ENCODE results near the gene IFNGR2. TPM values are rescaled to one million over a fixed set of nuclear protein-coding genes. Genes with fewer than 3 reads are reported as not detected.

IFNGR2 gene
- total RNA-seq, 1 experiment from 2014 or later = 44.1 TPM

DNA sequence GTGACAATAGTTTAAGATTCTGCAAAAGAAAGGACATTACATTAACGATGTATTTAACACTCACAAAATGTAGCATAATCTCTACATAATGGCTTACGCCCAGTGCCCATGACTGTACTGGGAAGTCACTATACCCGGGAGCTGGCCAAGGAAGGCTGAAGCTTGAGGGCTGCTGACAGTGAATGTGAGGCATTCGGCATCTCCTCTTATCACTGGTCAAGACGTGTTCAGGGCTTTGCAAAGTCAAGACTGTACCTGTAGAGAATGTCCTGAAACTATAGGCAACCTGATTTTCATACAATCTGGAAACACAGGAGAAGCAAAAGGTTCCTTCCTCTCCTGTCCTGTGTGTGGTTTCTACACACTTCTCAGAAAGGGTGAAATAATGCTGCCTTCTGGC, 12.7 kb upstream of the IFNGR2 start:
- H2BK12ac ChIP-seq (ENCODE audit: insufficient read length, low read depth, low read length) = no peak overlapping the region
- H3K27me3 Mint-ChIP-seq (ENCODE audit: low read depth) = no peaks in the 10 kb centered on the region
- H2AFZ ChIP-seq (ENCODE audit: low read length) = no peak overlapping the region
- no peaks in the 10 kb centered on the region for H3K79me2 ChIP-seq (ENCODE audit: insufficient read depth, low read length)
- no peak overlapping the region for H3K23ac ChIP-seq (ENCODE audit: insufficient read length, low read depth, low read length)
- no peaks in the 10 kb centered on the region for H3K79me1 ChIP-seq (ENCODE audit: insufficient read depth, low read depth, low read length, poor library complexity, severe bottlenecking)
- H2AK5ac ChIP-seq (ENCODE audit: insufficient read length, low read length) = no peak overlapping the region
- H3K27ac ChIP-seq (ENCODE audit: insufficient read length, low read depth, low read length) = no peak overlapping the region
- no peak for DNase-seq
- no peak overlapping the region for H3K14ac ChIP-seq (ENCODE audit: insufficient read depth, low read length)
- H2BK20ac ChIP-seq (ENCODE audit: low read depth, low read length, poor library complexity, severe bottlenecking) = no peak overlapping the region
- H3K27me3 ChIP-seq (ENCODE audit: insufficient read depth, low read length) = no peaks in the 10 kb centered on the region
- no peaks in the 10 kb centered on the region for H3K4me1 ChIP-seq (ENCODE audit: insufficient read depth, low read length)
- H3K4ac ChIP-seq (ENCODE audit: low read depth, low read length) = no peak overlapping the region
- H3K23me2 ChIP-seq (ENCODE audit: insufficient read length, low read depth, low read length, poor library complexity, severe bottlenecking) = no peaks in the 10 kb centered on the region
- H3K18ac ChIP-seq (ENCODE audit: insufficient read length, low read depth, low read length) = no peak overlapping the region
- H3T11ph ChIP-seq (ENCODE audit: low read length) = no peak overlapping the region
- H3K9me3 ChIP-seq (ENCODE audit: control insufficient read depth, low read depth, low read length) = no peaks in the 10 kb centered on the region
- H3K56ac ChIP-seq (ENCODE audit: insufficient read length, low read depth, low read length) = no peak overlapping the region
- peaks cover 4 to 10% of the 10 kb centered on the region in 2 experiments for H3K4me1 Mint-ChIP-seq
- no peaks in the 10 kb centered on the region; a peak in 1 of 5 replicates for H3K9me3 Mint-ChIP-seq
- no peak overlapping the region for H4K5ac ChIP-seq (ENCODE audit: insufficient read length, low read depth, low read length)
- H4K8ac ChIP-seq (replicated peaks; ENCODE audit: insufficient read length, low read depth, low read length) = no peak overlapping the region
- WGBS (ENCODE audit: extremely low coverage, insufficient read length, low lambda C conversion rate) = no CpG with 5 or more reads among the region's 5 CpGs
- TF ChIP-seq, protein P1, sequence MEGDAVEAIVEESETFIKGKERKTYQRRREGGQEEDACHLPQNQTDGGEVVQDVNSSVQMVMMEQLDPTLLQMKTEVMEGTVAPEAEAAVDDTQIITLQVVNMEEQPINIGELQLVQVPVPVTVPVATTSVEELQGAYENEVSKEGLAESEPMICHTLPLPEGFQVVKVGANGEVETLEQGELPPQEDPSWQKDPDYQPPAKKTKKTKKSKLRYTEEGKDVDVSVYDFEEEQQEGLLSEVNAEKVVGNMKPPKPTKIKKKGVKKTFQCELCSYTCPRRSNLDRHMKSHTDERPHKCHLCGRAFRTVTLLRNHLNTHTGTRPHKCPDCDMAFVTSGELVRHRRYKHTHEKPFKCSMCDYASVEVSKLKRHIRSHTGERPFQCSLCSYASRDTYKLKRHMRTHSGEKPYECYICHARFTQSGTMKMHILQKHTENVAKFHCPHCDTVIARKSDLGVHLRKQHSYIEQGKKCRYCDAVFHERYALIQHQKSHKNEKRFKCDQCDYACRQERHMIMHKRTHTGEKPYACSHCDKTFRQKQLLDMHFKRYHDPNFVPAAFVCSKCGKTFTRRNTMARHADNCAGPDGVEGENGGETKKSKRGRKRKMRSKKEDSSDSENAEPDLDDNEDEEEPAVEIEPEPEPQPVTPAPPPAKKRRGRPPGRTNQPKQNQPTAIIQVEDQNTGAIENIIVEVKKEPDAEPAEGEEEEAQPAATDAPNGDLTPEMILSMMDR (conservative IDR thresholded peaks at IDR 0.05) = no peak
- H2BK120ac ChIP-seq (ENCODE audit: low read depth, low read length, poor library complexity, severe bottlenecking) = no peak overlapping the region
- H3K9ac ChIP-seq (ENCODE audit: extremely low read depth, insufficient read length, low read length) = no peak overlapping the region
- H2BK15ac ChIP-seq (ENCODE audit: low read depth, low read length) = no peak overlapping the region
- no peaks in the 10 kb centered on the region for H3K36me3 Mint-ChIP-seq (ENCODE audit: insufficient read depth in 1 of 3, low read depth in 3 of 3)
- no peaks in the 10 kb centered on the region for H4K20me1 ChIP-seq (ENCODE audit: control insufficient read depth, insufficient read depth, insufficient read length)
- H2BK5ac ChIP-seq (ENCODE audit: insufficient read length, low read length) = no peak overlapping the region
- no peak overlapping the region for H4K91ac ChIP-seq (ENCODE audit: insufficient read length, low read depth, low read length)
- H3K27ac Mint-ChIP-seq = no peak overlapping the region
- no peak overlapping the region for H3K4me3 Mint-ChIP-seq
- no peak overlapping the region for H3K4me2 ChIP-seq (ENCODE audit: insufficient read depth, insufficient read length, low read length)
